Measurements from ENCODE around the gene BAG5. TPM values are rescaled to one million over a fixed set of nuclear protein-coding genes. Genes with fewer than 3 reads are reported as not detected.

BAG5 gene
- total RNA-seq, 4 donors from 2014 or later = 29.2 to 51.2 (median 42.9) TPM

GRCh38 chr14:103508521-103509329, 53.7 kb downstream of the BAG5 start:
- ATAC-seq (ENCODE audit: low FRiP score) = no peak
- no peak for DNase-seq (ENCODE audit: low spot score)
- no peak for TF ChIP-seq CTCF (IDR thresholded peaks at IDR 0.05)

GRCh38 chr14:103507751-103508150, 54.7 kb downstream of the BAG5 start:
- no peak for ATAC-seq (ENCODE audit: low FRiP score)
- TF ChIP-seq CTCF (IDR thresholded peaks at IDR 0.05) = no peak
- DNase-seq (ENCODE audit: low spot score) = no peak

Small RNA genes within 50 kb of the gene (small RNA-seq; reads per million reads assigned to genes)
- gene RNU4-68P (not detected), gene RNU7-160P (not detected)

Other genes starting within 250 kb of the BAG5 start
- gene EIF5, start 228.4 kb downstream of the BAG5 start, total RNA-seq = 100 to 1,000 TPM; 157 to 399 (median 292) TPM
- gene MARK3, start 177.2 kb downstream of the BAG5 start, total RNA-seq = 100 to 1,000 TPM in 3 of 4 donors, 10 to 100 TPM in 1; 78.8 to 133 (median 121) TPM
- 100 to 1,000 TPM; 173 to 275 (median 217) TPM for gene CKB, start 39.8 kb downstream of the BAG5 start, total RNA-seq
- gene TRMT61A, start 33.5 kb downstream of the BAG5 start, total RNA-seq = 10 to 100 TPM; 12.4 to 36.0 (median 15.1) TPM
- gene COA8, start 303 bp upstream of the BAG5 start, total RNA-seq = 10 to 100 TPM; 15.3 to 61.5 (median 27.5) TPM
- gene KLC1, start 66.6 kb upstream of the BAG5 start, total RNA-seq = 100 to 1,000 TPM; 195 to 349 (median 289) TPM
- 1 to 10 TPM; 2.7 to 8.2 (median 4.0) TPM for gene XRCC3, start 152.8 kb upstream of the BAG5 start, total RNA-seq
- gene ZFYVE21, start 153.2 kb upstream of the BAG5 start, total RNA-seq = 100 to 1,000 TPM in 2 of 4 donors, 10 to 100 TPM in 2; 66.1 to 145 (median 97.1) TPM

All from omental fat pad (tissue), 4 donors.